Endothelial cell of umbilical vein (primary cell): Measurements from ENCODE around the gene ETFRF1. TPM values are rescaled to one million over a fixed set of nuclear protein-coding genes. Genes with fewer than 3 reads are reported as not detected.

Experiments
- BruUV-seq: library from RNA; stranded (reverse); fragments of 400-500 nt; replicated peaks from 2 replicates; lab custom pipeline; 2021; lab: Mats Ljungman, UMichigan
- CTCF ChIA-PET: fragments of 300-600, 350-600 bp; sonication (Branson Sonifier 250); formaldehyde crosslinking; loops from one replicate; lab custom pipeline; 2021; ENCODE audit warnings: antibody characterized with exemption, inconsistent platforms; lab: Charles Lee
- POLR2A ChIA-PET: fragments of 300-600, 350-600 bp; sonication (Branson Sonifier 250); formaldehyde crosslinking; loops from one replicate; lab custom pipeline; 2021; ENCODE audit warnings: antibody characterized with exemption, inconsistent platforms; lab: Charles Lee
- DNase-seq: peaks from one replicate; pipeline ENCODE4 v3.0.0-alpha.2; 2011; ENCODE audit warnings: low read depth, low spot score
- FAIRE-seq: peaks from 2 replicates; lab custom pipeline; 2011; peaks lifted over from hg19 to GRCh38; lab: Jason Lieb, UNC
- H2AFZ ChIP-seq: 2 replicates; pipeline ENCODE4 v1.6.0; 2012; ENCODE audit warnings: low read depth, low read length, control low read depth, inconsistent platforms
- H3K27ac ChIP-seq: 2 replicates; pipeline ENCODE4 v1.5.1; 2011; ENCODE audit warnings: low read depth, mild to moderate bottlenecking, control low read depth, low read length, moderate library complexity; ENCODE audit not compliant: insufficient read depth
- H3K27me3 ChIP-seq, 2 experiments: 2 replicates each; pipeline versions ENCODE4 v1.6.0 to v1.6.1; 2011; ENCODE audit warnings: low read length in 2 of 2, mixed read lengths in 1 of 2; ENCODE audit not compliant: control insufficient read depth in 2 of 2, insufficient read depth in 2 of 2
- H3K36me3 ChIP-seq, 2 experiments: 2 replicates in 1 of 2; 3 replicates in 1 of 2; pipeline ENCODE4 v1.5.1; 2011; ENCODE audit warnings: low read length in 2 of 2, mild to moderate bottlenecking in 1 of 2, moderate library complexity in 1 of 2; ENCODE audit not compliant: control insufficient read depth in 2 of 2, insufficient read depth in 2 of 2; ENCODE audit errors: extremely low read depth in 1 of 2
- H3K4me1 ChIP-seq: 3 replicates; pipeline ENCODE4 v1.5.1; 2011; ENCODE audit warnings: mild to moderate bottlenecking, low read length; ENCODE audit not compliant: control insufficient read depth, insufficient read depth; ENCODE audit errors: extremely low read depth
- H3K4me2 ChIP-seq: 2 replicates; pipeline ENCODE4 v1.6.1; 2011; ENCODE audit warnings: low read length, control low read depth, mixed read lengths; ENCODE audit not compliant: insufficient read depth
- H3K4me3 ChIP-seq, 3 experiments: fragments of 200-600 bp in 1 of 3; sonication (generic), shearing (Covaris generic) in 1 of 3; replicated peaks in 1 of 3; 2 replicates each; pipeline ENCODE4 v1.5.1; 2011 to 2016; ENCODE audit warnings: control low read depth in 3 of 3, low read length in 3 of 3, mild to moderate bottlenecking in 2 of 3, inconsistent platforms in 1 of 3, low read depth in 1 of 3, moderate library complexity in 1 of 3; ENCODE audit not compliant: insufficient read depth in 1 of 3
- H3K79me2 ChIP-seq: 2 replicates; pipeline ENCODE4 v1.6.0; 2012; ENCODE audit warnings: low read length, inconsistent platforms; ENCODE audit not compliant: control insufficient read depth, insufficient read depth
- H3K9ac ChIP-seq: replicated peaks from 2 replicates; pipeline ENCODE3; 2011; ENCODE audit warnings: low read length, control low read depth; ENCODE audit not compliant: insufficient read depth; ENCODE audit errors: extremely low read depth
- H3K9me1 ChIP-seq: replicated peaks from 3 replicates; pipeline ENCODE4 v1.6.0; 2011; ENCODE audit warnings: mild to moderate bottlenecking, low read length; ENCODE audit not compliant: control insufficient read depth, insufficient read depth; ENCODE audit errors: extremely low read depth
- H3K9me3 ChIP-seq: replicated peaks from 2 replicates; pipeline ENCODE4 v1.5.1; 2012; ENCODE audit warnings: low read length, inconsistent platforms; ENCODE audit not compliant: control insufficient read depth, insufficient read depth
- H4K20me1 ChIP-seq: replicated peaks from 2 replicates; pipeline ENCODE3; 2011; ENCODE audit warnings: mild to moderate bottlenecking, low read length; ENCODE audit not compliant: control insufficient read depth, insufficient read depth; ENCODE audit errors: extremely low read depth
- CTCF ChIP-seq, 2 donors: IDR thresholded peaks; 1 replicate in 1 of 2; 2 replicates in 1 of 2; pipeline ENCODE4 v1.5.1; 2011; ENCODE audit warnings: low read length in 2 of 2, mild to moderate bottlenecking in 2 of 2, moderate library complexity in 2 of 2, control low read depth in 1 of 2, inconsistent platforms in 1 of 2, low read depth in 1 of 2; ENCODE audit not compliant: insufficient read depth in 1 of 2; ENCODE audit errors: extremely low read depth in 1 of 2
- EZH2 ChIP-seq: IDR thresholded peaks from 2 replicates; pipeline ENCODE4 v1.6.1; 2012; ENCODE audit warnings: borderline replicate concordance, low read depth, mild to moderate bottlenecking, moderate library complexity, low read length, inconsistent platforms; ENCODE audit not compliant: severe bottlenecking
- FOS ChIP-seq: IDR thresholded peaks from 2 replicates; pipeline ENCODE4 v1.6.1; 2011; ENCODE audit warnings: mild to moderate bottlenecking, low read length, moderate library complexity, borderline replicate concordance; ENCODE audit not compliant: insufficient read depth
- GATA2 ChIP-seq: IDR thresholded peaks from 2 replicates; pipeline ENCODE4 v1.7.0; 2011; ENCODE audit warnings: low read depth, mild to moderate bottlenecking, moderate library complexity, mixed read lengths, low read length; ENCODE audit not compliant: insufficient read length, insufficient read depth
- JUN ChIP-seq: IDR thresholded peaks from 2 replicates; pipeline ENCODE4 v1.6.1; 2011; ENCODE audit warnings: borderline replicate concordance, low read depth; ENCODE audit not compliant: insufficient read length, insufficient read depth
- MAX ChIP-seq: IDR thresholded peaks from 2 replicates; pipeline ENCODE4 v1.6.1; 2011; ENCODE audit not compliant: insufficient read depth, insufficient read length
- MYC ChIP-seq: IDR thresholded peaks from one replicate; pipeline ENCODE4 v1.6.1; 2011; ENCODE audit warnings: mild to moderate bottlenecking, low read depth, low read length
- POLR2A ChIP-seq: IDR thresholded peaks from 2 replicates; pipeline ENCODE4 v1.6.1; 2012; ENCODE audit warnings: low read depth, mild to moderate bottlenecking, control low read depth, low read length
- POLR2AphosphoS5 ChIP-seq: IDR thresholded peaks from 2 replicates; pipeline ENCODE4 v1.6.1; 2012; ENCODE audit warnings: low read depth, mild to moderate bottlenecking, control low read depth, low read length, moderate library complexity; ENCODE audit not compliant: insufficient read depth
- dilution Hi-C: fragments of 300-500 bp; cut with MboI; formaldehyde crosslinking; loops from one replicate; pipeline ENCODE4 v1.15.0; 2019; ENCODE audit warnings: low sequenced_read_pairs; ENCODE audit not compliant: extremely low pct_ligation_motif_present
- intact Hi-C: fragments of 100-400 bp; cut with micrococcal nuclease; formaldehyde crosslinking; loops from one replicate; pipeline ENCODE4 v1.10.0; 2022
- polyA plus RNA-seq, 4 experiments: library from polyadenylated mRNA; depleted of rRNA in 3 of 4; stranded (reverse) in 3 of 4; unstranded in 1 of 4; fragments of >200 nt; gene quantifications; 2 replicates each; pipeline versions ENCODE4 v1.2.1 to v1.2.3, GENCODE V29; 2011 to 2012; ENCODE audit warnings: missing spikeins in 1 of 4
- total RNA-seq: library from RNA; stranded (reverse); gene quantifications from 2 replicates; pipeline ENCODE4 v1.2.3, GENCODE V29; 2021

Gene ETFRF1
- total and polyA plus RNA-seq, 2 donors (not counting 3 experiments of a cell fraction or from before 2014, with no cell fraction given): 6.9 to 10.6 TPM

GRCh38 chr12:25186788-25187402, 8.1 kb upstream of the ETFRF1 start:
- no peaks in the 10 kb centered on the region for H4K20me1 ChIP-seq
- no peaks in the 10 kb centered on the region for H3K9me1 ChIP-seq
- H3K4me2 ChIP-seq: no peak overlapping the region
- H2AFZ ChIP-seq: no peak overlapping the region
- no peak overlapping the region for H3K27ac ChIP-seq
- intact Hi-C loops: no loop called here
- H3K9ac ChIP-seq: no peak overlapping the region
- no peak for DNase-seq
- no peak for FAIRE-seq
- dilution Hi-C loops: no loop called here
- CTCF ChIA-PET: no interaction called here
- H3K4me1 ChIP-seq: no peaks in the 10 kb centered on the region
- POLR2A ChIA-PET: interaction anchor here (0.7 kb wide), 1 partner anchor 8 kb away, joined by 3 read pairs; the partner anchor contains the start of genes DNAI7 and ETFRF1
- no peak for TF ChIP-seq CTCF (IDR thresholded peaks at IDR 0.05; ENCODE audit: extremely low read depth in 1 of 2, insufficient read depth in 1 of 2, low read depth in 1 of 2, low read length in 2 of 2)
- no peak for TF ChIP-seq JUN
- TF ChIP-seq MYC: no peak
- no peak for TF ChIP-seq FOS
- TF ChIP-seq POLR2AphosphoS5: no peak
- BruUV-seq: no TSS peak
- no peak overlapping the region for H3K4me3 ChIP-seq
- peaks cover 2 to 6% of the 10 kb centered on the region in 2 experiments for H3K27me3 ChIP-seq
- no peaks in the 10 kb centered on the region for H3K36me3 ChIP-seq
- no peaks in the 10 kb centered on the region for H3K9me3 ChIP-seq
- no peaks in the 10 kb centered on the region for H3K79me2 ChIP-seq

GRCh38 chr12:25187781-25188180, 7.3 kb upstream of the ETFRF1 start:
- Histone ChIP-seq H3K9ac (no peak overlapping the region), H3K9me3 (no peaks in the 10 kb centered on the region), H3K9me1 (no peaks in the 10 kb centered on the region), H3K4me1 (no peaks in the 10 kb centered on the region), H3K27ac (no peak overlapping the region), H3K4me3 (no peak overlapping the region), H3K4me2 (no peak overlapping the region), H3K79me2 (no peaks in the 10 kb centered on the region), H3K27me3 (peaks cover 2 to 6% of the 10 kb centered on the region in 2 experiments), H2AFZ (no peak overlapping the region), H3K36me3 (no peaks in the 10 kb centered on the region), H4K20me1 (no peaks in the 10 kb centered on the region)
- DNase-seq (no peak), FAIRE-seq (no peak)
- dilution Hi-C loops (no loop called here), intact Hi-C loops (no loop called here)
- TF ChIP-seq GATA2 (no peak), JUN (no peak), MAX (no peak), MYC (no peak), CTCF (IDR thresholded peaks at IDR 0.05; ENCODE audit: extremely low read depth in 1 of 2, insufficient read depth in 1 of 2, low read depth in 1 of 2, low read length in 2 of 2) (no peak), EZH2 (no peak), FOS (no peak), POLR2AphosphoS5 (no peak), POLR2A (no peak)
- no TSS peak for BruUV-seq
- ChIA-PET CTCF (no interaction called here), POLR2A (no interaction called here)
